ENCODE data around the gene OTOA.

DNA sequence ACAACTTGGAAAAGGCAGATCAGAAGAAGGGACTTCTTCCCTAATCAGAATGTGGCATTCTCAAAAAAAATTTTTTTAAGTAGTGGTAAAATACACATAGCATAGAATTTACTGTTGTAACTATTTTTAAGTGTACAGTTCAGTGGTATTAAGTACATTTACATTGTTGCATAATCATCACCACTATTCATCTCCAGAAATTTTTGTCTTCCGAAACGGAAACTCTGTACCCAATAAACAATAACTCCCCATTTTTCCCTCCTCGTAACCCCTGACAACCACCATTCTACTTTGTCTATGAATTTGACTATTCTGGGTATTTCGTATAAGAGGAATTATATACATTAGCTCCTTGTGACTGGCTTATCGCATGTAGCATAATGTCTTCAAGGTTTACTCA, 45.5 kb upstream of the OTOA start:
- TF ChIP-seq, protein P1, sequence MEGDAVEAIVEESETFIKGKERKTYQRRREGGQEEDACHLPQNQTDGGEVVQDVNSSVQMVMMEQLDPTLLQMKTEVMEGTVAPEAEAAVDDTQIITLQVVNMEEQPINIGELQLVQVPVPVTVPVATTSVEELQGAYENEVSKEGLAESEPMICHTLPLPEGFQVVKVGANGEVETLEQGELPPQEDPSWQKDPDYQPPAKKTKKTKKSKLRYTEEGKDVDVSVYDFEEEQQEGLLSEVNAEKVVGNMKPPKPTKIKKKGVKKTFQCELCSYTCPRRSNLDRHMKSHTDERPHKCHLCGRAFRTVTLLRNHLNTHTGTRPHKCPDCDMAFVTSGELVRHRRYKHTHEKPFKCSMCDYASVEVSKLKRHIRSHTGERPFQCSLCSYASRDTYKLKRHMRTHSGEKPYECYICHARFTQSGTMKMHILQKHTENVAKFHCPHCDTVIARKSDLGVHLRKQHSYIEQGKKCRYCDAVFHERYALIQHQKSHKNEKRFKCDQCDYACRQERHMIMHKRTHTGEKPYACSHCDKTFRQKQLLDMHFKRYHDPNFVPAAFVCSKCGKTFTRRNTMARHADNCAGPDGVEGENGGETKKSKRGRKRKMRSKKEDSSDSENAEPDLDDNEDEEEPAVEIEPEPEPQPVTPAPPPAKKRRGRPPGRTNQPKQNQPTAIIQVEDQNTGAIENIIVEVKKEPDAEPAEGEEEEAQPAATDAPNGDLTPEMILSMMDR (conservative IDR thresholded peaks at IDR 0.05; ENCODE audit: low read length) = no peak
- no peak for TF ChIP-seq EZH2phosphoT487 (IDR thresholded peaks at IDR 0.05; ENCODE audit: borderline replicate concordance, low read depth, low read length)

All from OCI-LY7 (cell line).